Naive thymus-derived CD4-positive, alpha-beta T cell (primary cell): Measurements from ENCODE around the gene SYCE3. TPM values are rescaled to one million over a fixed set of nuclear protein-coding genes. Genes with fewer than 3 reads are reported as not detected.

Experiments used
- ATAC-seq: fragments of 150-1000 bp; cut with Tn5 transposase; 2 replicates; pipeline ENCODE4 v1.10.0; 2021; ENCODE audit warnings: mild to moderate bottlenecking, moderate library complexity
- CTCF ChIA-PET: fragments of 350-600 bp; sonication (Branson Sonifier 250); formaldehyde crosslinking; loops from one replicate; lab custom pipeline; 2021; ENCODE audit warnings: antibody characterized with exemption; lab: Charles Lee
- POLR2A ChIA-PET: fragments of 350-600 bp; sonication (Branson Sonifier 250); formaldehyde crosslinking; loops from one replicate; lab custom pipeline; 2021; ENCODE audit warnings: antibody characterized with exemption, inconsistent platforms; lab: Charles Lee
- DNase-seq, 9 donors: peaks; one replicate each; pipeline versions ENCODE4 v3.0.0 to v3.0.0-alpha.2; 2020 to 2022; ENCODE audit warnings: mixed read lengths in 1 of 9
- H3K27ac ChIP-seq: one replicate; pipeline ENCODE4 v1.7.0; 2013; ENCODE audit warnings: mild to moderate bottlenecking, low read depth, low read length, moderate library complexity
- H3K27me3 ChIP-seq, 2 donors: one replicate each; pipeline ENCODE4 v1.7.0; 2013; ENCODE audit warnings: low read length in 2 of 2, mild to moderate bottlenecking in 2 of 2, moderate library complexity in 2 of 2; ENCODE audit not compliant: control insufficient read depth in 2 of 2, insufficient read depth in 2 of 2
- H3K36me3 ChIP-seq, 3 experiments: 1 replicate in 2 of 3; 2 replicates in 1 of 3; pipeline ENCODE4 v1.7.0; 2013; ENCODE audit warnings: low read length in 3 of 3, mild to moderate bottlenecking in 3 of 3, moderate library complexity in 1 of 3; ENCODE audit not compliant: insufficient read depth in 3 of 3, control insufficient read depth in 2 of 3
- H3K4me1 ChIP-seq, 2 donors: one replicate each; pipeline ENCODE4 v1.7.0; 2013; ENCODE audit warnings: low read length in 2 of 2, mild to moderate bottlenecking in 2 of 2, moderate library complexity in 1 of 2; ENCODE audit not compliant: control insufficient read depth in 2 of 2, insufficient read depth in 2 of 2
- H3K4me3 ChIP-seq: 2 replicates; pipeline ENCODE4 v1.7.0; 2013; ENCODE audit warnings: mild to moderate bottlenecking, low read length
- H3K9me3 ChIP-seq, 3 experiments: 1 replicate in 2 of 3; 2 replicates in 1 of 3; pipeline ENCODE4 v1.7.0; 2013; ENCODE audit warnings: low read length in 3 of 3; ENCODE audit not compliant: control insufficient read depth in 2 of 3
- H3K27ac Mint-ChIP-seq, 9 donors: one replicate each; pipeline ENCODE4 v1.8.0; 2020 to 2022; ENCODE audit warnings: mixed read lengths in 9 of 9, mild to moderate bottlenecking in 8 of 9, moderate library complexity in 5 of 9, inconsistent platforms in 2 of 9
- H3K27me3 Mint-ChIP-seq, 5 donors: one replicate each; pipeline ENCODE4 v1.8.0; 2021 to 2022; ENCODE audit warnings: mixed read lengths in 5 of 5, mild to moderate bottlenecking in 1 of 5
- H3K36me3 Mint-ChIP-seq, 5 donors: one replicate each; pipeline ENCODE4 v1.8.0; 2020 to 2022; ENCODE audit warnings: mixed read lengths in 5 of 5, mild to moderate bottlenecking in 3 of 5, inconsistent platforms in 1 of 5
- H3K4me1 Mint-ChIP-seq, 7 donors: one replicate each; pipeline ENCODE4 v1.8.0; 2020 to 2022; ENCODE audit warnings: mixed read lengths in 7 of 7, mild to moderate bottlenecking in 3 of 7, inconsistent platforms in 1 of 7
- H3K4me3 Mint-ChIP-seq, 10 donors: one replicate each; pipeline ENCODE4 v1.8.0; 2020 to 2022; ENCODE audit warnings: mild to moderate bottlenecking in 10 of 10, mixed read lengths in 10 of 10, moderate library complexity in 6 of 10, inconsistent platforms in 2 of 10
- H3K9me3 Mint-ChIP-seq, 11 donors: one replicate each; pipeline ENCODE4 v1.8.0; 2020 to 2022; ENCODE audit warnings: mixed read lengths in 11 of 11, mild to moderate bottlenecking in 4 of 11, inconsistent platforms in 1 of 11, moderate library complexity in 1 of 11
- intact Hi-C, 2 donors: fragments of 100-400 bp; cut with micrococcal nuclease; formaldehyde crosslinking; loops; one replicate each; pipeline ENCODE4 v1.15.1; 2023
- polyA plus RNA-seq, 2 donors: library from polyadenylated mRNA; unstranded; fragments of 300-500 nt; fragmentation: Illumina TruSeq; gene quantifications; one replicate each; pipeline ENCODE4 v1.2.3, GENCODE V29; 2021
- total RNA-seq, 6 experiments: library from RNA in 5 of 6; stranded (reverse) in 5 of 6; gene quantifications; 1 replicate in 5 of 6; 2 replicates in 1 of 6; pipeline ENCODE4 v1.2.3 and lab custom pipeline; 2021 to 2026

SYCE3 gene
- total and polyA plus RNA-seq, 7 experiments from 2014 or later: not detected

DNA sequence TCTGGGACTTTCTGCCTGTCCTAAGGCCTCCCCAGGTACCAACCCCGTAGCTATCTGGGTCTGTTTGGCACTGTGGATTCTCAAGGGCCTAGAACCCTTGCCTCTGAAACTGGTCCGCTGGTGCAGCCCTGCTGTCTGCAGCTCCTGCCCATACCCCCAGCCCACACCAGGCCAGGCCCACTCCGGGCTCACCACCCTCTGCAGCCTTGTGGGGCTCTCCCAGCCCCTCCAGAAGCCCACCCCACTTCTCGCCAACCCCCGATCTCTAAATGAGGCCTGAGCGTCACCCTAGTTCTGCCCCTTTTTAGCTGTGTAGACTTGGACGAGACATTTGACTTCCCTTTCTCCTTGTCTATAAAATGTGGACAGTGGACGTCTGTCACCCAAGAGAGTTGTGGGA is 12.3 kb downstream of the SYCE3 start:
- Mint-ChIP-seq H3K36me3 (peaks cover 0 to 10% (median 0%) of the 10 kb centered on the region in 5 donors), H3K27me3 (peaks cover 0 to 3% (median 0%) of the 10 kb centered on the region in 5 donors), H3K4me1 (peaks cover 20 to 30% (median 25%) of the 10 kb centered on the region in 7 donors), H3K4me3 (peak overlapping the region; percentile 69 to 88 (median 82)), H3K9me3 (peaks cover 0 to 2% (median 0%) of the 10 kb centered on the region in 11 donors), H3K27ac (peak overlapping the region; percentile 8 to 89 (median 80))
- intact Hi-C loops: no loop called here
- Histone ChIP-seq H3K4me1 (peaks cover 18 to 30% of the 10 kb centered on the region in 2 donors), H3K9me3 (no peaks in the 10 kb centered on the region), H3K27me3 (no peaks in the 10 kb centered on the region), H3K36me3 (no peaks in the 10 kb centered on the region), H3K4me3 (no peak overlapping the region), H3K27ac (no peak overlapping the region)
- CTCF ChIA-PET: interaction anchor here (0.7 to 4.3 kb wide), 4 partner anchors 15 to 71 kb away, joined by 3 to 31 read pairs (median 3); partner anchors contain the start of gene SCO2
- POLR2A ChIA-PET: interaction anchor here (0.7 to 6.3 kb wide), 9 partner anchors 9 to 70 kb away, joined by 3 to 77 read pairs (median 4); partner anchors contain the start of genes SCO2, SYCE3 and TYMP
- ATAC-seq (no peak), DNase-seq (no peak)

- DNase-seq (no peak), ATAC-seq (peak; percentile 8)
- ChIA-PET CTCF (interaction anchor here (1.0 to 4.3 kb wide), 7 partner anchors 10 to 305 kb away, joined by 3 to 31 read pairs (median 7); partner anchors contain the start of genes SCO2 and TUBGCP6), POLR2A (interaction anchor here (0.7 to 6.3 kb wide), 16 partner anchors 9 to 90 kb away, joined by 3 to 77 read pairs (median 5); partner anchors contain the start of genes ARSA, SCO2, SYCE3 and TYMP)
- H3K9me3 Mint-ChIP-seq: peaks cover 0 to 2% (median 0%) of the 10 kb centered on the region in 11 donors
- H3K27ac Mint-ChIP-seq: peak overlapping the region; percentile 40 to 87 (median 84)
- H3K27me3 Mint-ChIP-seq: no peaks in the 10 kb centered on the region
- H3K36me3 Mint-ChIP-seq: peaks cover 0 to 10% (median 0%) of the 10 kb centered on the region in 5 donors
- H3K27me3 ChIP-seq: no peaks in the 10 kb centered on the region
- H3K36me3 ChIP-seq: no peaks in the 10 kb centered on the region
- peak overlapping the region; percentile 69 for H3K4me3 ChIP-seq
- H3K4me1 ChIP-seq: peaks cover 30 to 42% of the 10 kb centered on the region in 2 donors
- H3K4me3 Mint-ChIP-seq: peak overlapping the region; percentile 64 to 88 (median 82)
- intact Hi-C loops: loop anchor here (1.0 kb wide), 4 partner anchors 10 to 71 kb away; partner anchors contain the start of genes CHKB (in 2 of the 2) and SYCE3 (in 1 of the 2)
- peaks cover 31 to 43% (median 33%) of the 10 kb centered on the region in 7 donors for H3K4me1 Mint-ChIP-seq
- H3K27ac ChIP-seq: peak overlapping the region; percentile 90
- H3K9me3 ChIP-seq: no peaks in the 10 kb centered on the region
Observed at GRCh38 chr22:50548921-50549790, 13.6 kb downstream of the SYCE3 start.

DNA sequence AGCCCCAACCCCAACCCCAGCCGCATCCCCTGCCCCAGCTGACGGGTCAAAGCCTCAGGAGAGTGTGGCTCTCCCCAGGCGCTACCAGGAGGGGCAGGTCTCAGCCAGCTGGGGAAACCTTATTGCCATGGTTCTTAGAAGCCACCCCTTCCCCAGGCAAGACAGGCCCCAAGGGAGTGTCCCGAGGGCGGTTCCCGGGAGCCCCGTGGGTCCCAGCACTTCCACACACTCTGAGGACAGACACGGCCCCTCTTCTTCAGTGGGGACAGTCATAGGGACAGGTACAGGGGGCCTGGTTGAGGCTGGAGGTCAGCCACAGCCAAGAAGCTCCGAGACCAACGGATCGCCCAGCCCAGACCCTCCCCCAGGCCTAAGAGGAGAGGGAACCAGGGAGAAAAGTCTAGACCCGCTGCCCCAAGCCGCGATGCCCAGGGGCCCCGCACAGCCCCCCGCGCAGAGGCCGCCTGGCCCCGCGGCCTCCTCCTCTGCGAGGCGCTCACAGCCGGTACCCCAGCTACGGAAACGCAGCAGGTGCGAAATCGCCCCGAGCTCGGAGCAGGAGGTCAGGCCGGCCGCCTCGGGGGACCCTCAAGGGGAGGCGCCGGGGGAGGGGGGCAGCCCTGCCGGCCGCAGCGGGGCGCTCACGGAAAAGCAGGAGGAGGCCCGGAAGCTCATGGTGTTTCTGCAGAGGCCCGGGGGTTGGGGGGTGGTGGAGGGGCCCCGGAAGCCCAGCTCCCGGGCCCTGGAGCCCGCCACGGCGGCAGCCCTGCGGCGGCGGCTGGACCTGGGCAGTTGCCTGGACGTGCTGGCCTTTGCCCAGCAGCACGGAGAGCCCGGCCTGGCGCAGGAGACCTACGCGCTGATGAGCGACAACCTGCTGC is 14.4 kb downstream of the SYCE3 start:
- Histone ChIP-seq H3K27ac (peak overlapping the region; percentile 90), H3K4me3 (peak overlapping the region; percentile 69), H3K36me3 (no peaks in the 10 kb centered on the region), H3K4me1 (peaks cover 35 to 46% of the 10 kb centered on the region in 2 donors), H3K9me3 (no peaks in the 10 kb centered on the region), H3K27me3 (no peaks in the 10 kb centered on the region)
- intact Hi-C loops: loop anchor here (1.0 kb wide), 4 partner anchors 9 to 72 kb away; partner anchors contain the start of genes CHKB (in 2 of the 2) and SYCE3 (in 1 of the 2)
- ATAC-seq (peak; percentile 65), DNase-seq (peak in 8 of 9 donors; percentile 55 to 76 (median 68))
- Mint-ChIP-seq H3K4me3 (peak overlapping the region; percentile 55 to 88 (median 68)), H3K27me3 (no peaks in the 10 kb centered on the region), H3K9me3 (peaks cover 0 to 2% (median 0%) of the 10 kb centered on the region in 11 donors), H3K27ac (peak overlapping the region; percentile 62 to 92 (median 79)), H3K36me3 (peaks cover 0 to 10% (median 0%) of the 10 kb centered on the region in 5 donors), H3K4me1 (peaks cover 31 to 43% (median 33%) of the 10 kb centered on the region in 7 donors)
- CTCF ChIA-PET: interaction anchor here (0.7 to 4.3 kb wide), 10 partner anchors 9 to 304 kb away, joined by 3 to 31 read pairs (median 4); partner anchors contain the start of genes SCO2 and TUBGCP6
- POLR2A ChIA-PET: interaction anchor here (0.6 to 6.3 kb wide), 21 partner anchors 10 to 91 kb away, joined by 3 to 77 read pairs (median 5); partner anchors contain the start of genes ARSA, LMF2, NCAPH2 and SCO2

DNA sequence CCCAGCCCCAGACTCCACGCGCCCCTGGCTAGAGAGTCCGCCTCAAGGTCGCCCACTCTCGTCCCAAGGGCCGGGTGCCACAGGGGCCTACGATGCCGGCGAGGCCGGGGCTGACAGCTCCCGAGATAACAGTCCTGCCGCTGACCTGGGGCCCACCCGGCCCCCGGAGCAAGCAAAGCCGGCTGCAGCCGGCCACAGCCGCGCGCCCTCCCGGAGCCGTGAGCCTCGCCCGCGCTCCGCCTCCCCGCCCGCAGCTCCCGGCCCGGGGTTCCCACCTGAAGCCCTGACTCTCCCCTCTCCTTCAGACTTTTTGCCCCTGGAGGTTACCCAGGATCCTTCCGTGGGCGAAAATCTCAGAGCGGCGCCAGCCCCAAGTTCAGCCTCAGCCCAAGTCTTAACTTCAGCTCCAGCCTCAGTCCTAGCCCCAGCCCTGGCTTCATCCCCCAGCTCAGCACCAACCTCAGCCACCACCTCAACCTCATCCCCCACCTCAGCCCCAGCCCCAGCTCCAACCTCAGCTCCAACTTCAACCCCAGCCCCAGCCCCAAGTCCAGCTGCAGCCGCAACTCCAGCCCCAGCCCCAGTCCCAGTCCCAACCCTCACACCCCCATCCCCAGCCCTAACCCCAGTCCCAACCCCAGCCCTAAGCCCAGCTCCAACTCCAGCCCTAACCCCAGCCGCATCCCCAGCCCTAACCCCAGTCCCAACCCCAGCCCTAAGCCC is 15.3 kb downstream of the SYCE3 start:
- ChIA-PET POLR2A (interaction anchor here (0.6 to 6.3 kb wide), 14 partner anchors 9 to 76 kb away, joined by 3 to 77 read pairs (median 6); partner anchors contain the start of genes SCO2, SYCE3 and TYMP), CTCF (interaction anchor here (1.6 to 4.3 kb wide), 5 partner anchors 8 to 73 kb away, joined by 6 to 31 read pairs (median 7); partner anchors contain the start of genes SCO2 and SYCE3)
- intact Hi-C loops: no loop called here
- Histone ChIP-seq H3K36me3 (no peaks in the 10 kb centered on the region), H3K27ac (no peak overlapping the region), H3K4me1 (peaks cover 35 to 46% of the 10 kb centered on the region in 2 donors), H3K9me3 (no peaks in the 10 kb centered on the region), H3K27me3 (no peaks in the 10 kb centered on the region), H3K4me3 (no peak overlapping the region)
- Mint-ChIP-seq H3K9me3 (peaks cover 0 to 3% (median 0%) of the 10 kb centered on the region in 11 donors), H3K27ac (peak overlapping the region in 5 of 9 donors; percentile 48 to 87 (median 77)), H3K4me3 (peak overlapping the region in 6 of 10 donors; percentile 25 to 88 (median 58)), H3K36me3 (peaks cover 0 to 13% (median 0%) of the 10 kb centered on the region in 5 donors), H3K4me1 (peaks cover 32 to 46% (median 34%) of the 10 kb centered on the region in 7 donors), H3K27me3 (no peaks in the 10 kb centered on the region)
- DNase-seq: no peak
- ATAC-seq: no peak
